Kidney (tissue), 14 donors: ENCODE measurements around the gene PSMD1. TPM values are rescaled to one million over a fixed set of nuclear protein-coding genes. Genes with fewer than 3 reads are reported as not detected.

Experiments used
- DNase-seq, 5 donors: peaks; one replicate each; pipeline ENCODE4 v3.0.0-alpha.2; 2013 to 2020
- FAIRE-seq: peaks from 2 replicates; lab custom pipeline; 2012; peaks lifted over from hg19 to GRCh38; lab: Jason Lieb, UNC
- H3K27ac ChIP-seq, 2 donors: one replicate each; pipeline ENCODE4 v1.7.0; 2013; ENCODE audit warnings: low read depth in 2 of 2, low read length in 2 of 2, inconsistent platforms in 1 of 2
- H3K27me3 ChIP-seq: one replicate; pipeline ENCODE4 v1.7.1; 2013; ENCODE audit warnings: low read length, inconsistent platforms; ENCODE audit not compliant: control insufficient read depth, insufficient read depth
- H3K36me3 ChIP-seq, 3 donors: one replicate each; pipeline versions ENCODE4 v1.7.0 to v1.7.1; 2013; ENCODE audit warnings: low read length in 3 of 3, control low read depth in 1 of 3, inconsistent platforms in 1 of 3; ENCODE audit not compliant: insufficient read depth in 3 of 3, control insufficient read depth in 2 of 3
- H3K4me1 ChIP-seq, 3 donors: one replicate each; pipeline versions ENCODE4 v1.7.0 to v1.7.1; 2013; ENCODE audit warnings: low read length in 3 of 3, inconsistent platforms in 1 of 3, low read depth in 1 of 3; ENCODE audit not compliant: control insufficient read depth in 2 of 3, insufficient read depth in 2 of 3
- H3K4me3 ChIP-seq, 3 donors: one replicate each; pipeline versions ENCODE4 v1.7.0 to v1.8.1; 2013; ENCODE audit warnings: low read length in 3 of 3, control low read depth in 1 of 3, inconsistent platforms in 1 of 3
- H3K9ac ChIP-seq, 3 donors: one replicate each; pipeline versions ENCODE4 v1.7.0 to v1.7.1; 2013; ENCODE audit warnings: low read length in 3 of 3, control low read depth in 1 of 3, inconsistent platforms in 1 of 3
- H3K9me3 ChIP-seq, 3 donors: one replicate each; pipeline versions ENCODE4 v1.7.0 to v1.7.1; 2013; ENCODE audit warnings: low read length in 3 of 3, control low read depth in 1 of 3, inconsistent platforms in 1 of 3; ENCODE audit not compliant: control insufficient read depth in 2 of 3, insufficient read depth in 1 of 3
- CTCF ChIP-seq: IDR thresholded peaks from 3 replicates; pipeline ENCODE4 v1.5.1; 2012; ENCODE audit warnings: mild to moderate bottlenecking, moderate library complexity, borderline replicate concordance; ENCODE audit not compliant: insufficient read depth; ENCODE audit errors: extremely low read depth
- intact Hi-C: fragments of 100-400 bp; cut with DNase I; formaldehyde crosslinking; loops from one replicate; pipeline ENCODE4 v1.11.1; 2022
- polyA plus RNA-seq: library from polyadenylated mRNA; stranded (reverse); fragments of 350-450 nt; fragmentation: Illumina TruSeq; extraction: RNeasy Lipid Tissue Mini Kit (QIAGEN cat#74804); gene quantifications from one replicate; pipeline ENCODE4 v1.2.3, GENCODE V29; 2014; ENCODE audit warnings: low read depth, low replicate concordance; ENCODE audit not compliant: insufficient read depth
- total RNA-seq: library from RNA; stranded (reverse); fragmentation: NEBNext Ultra II Directional; extraction: Animal tissue kit (Norgen Biotek cat#: 25700); gene quantifications from one replicate; pipeline ENCODE4 v1.2.1, GENCODE V29; 2021
- donor health status: control.
- donor health status: control.
- donor health status: control.
- donor health status: control.
- donor health status: control.
- donor health status: DM: yes; HTN: yes; CAD: no.
- donor health status: Normal renal cell carcinoma (clear cell type).

Gene PSMD1
- total and polyA plus RNA-seq, 2 donors from 2014 or later, result 75.6 to 95.4 TPM

GRCh38 chr2:231160701-231161100 is 104.0 kb downstream of the PSMD1 start:
- no peak overlapping the region for H3K27ac ChIP-seq
- H3K9me3 ChIP-seq, result no peaks in the 10 kb centered on the region

GRCh38 chr2:231161252-231161839 is 104.7 kb downstream of the PSMD1 start:
- Histone ChIP-seq H3K9ac (no peak overlapping the region), H3K36me3 (peaks cover 4 to 7% (median 5%) of the 10 kb centered on the region in 3 donors), H3K4me3 (no peak overlapping the region), H3K9me3 (no peaks in the 10 kb centered on the region), H3K4me1 (peaks cover 0 to 2% (median 0%) of the 10 kb centered on the region in 3 donors), H3K27me3 (no peaks in the 10 kb centered on the region), H3K27ac (no peak overlapping the region)
- DNase-seq (no peak), FAIRE-seq (no peak)
- TF ChIP-seq CTCF, result no peak
- intact Hi-C loops, result no loop called here

More at GRCh38 chr2:231160701-231161100, 104.0 kb downstream of the PSMD1 start:
- DNase-seq (no peak), FAIRE-seq (no peak)
- H3K4me1 ChIP-seq, result peaks cover 0 to 2% (median 0%) of the 10 kb centered on the region in 3 donors
- TF ChIP-seq CTCF, result no peak
- H3K4me3 ChIP-seq, result no peak overlapping the region
- no peak overlapping the region for H3K9ac ChIP-seq
- H3K27me3 ChIP-seq, result no peaks in the 10 kb centered on the region
- intact Hi-C loops, result no loop called here
- H3K36me3 ChIP-seq, result peaks cover 0 to 4% (median 2%) of the 10 kb centered on the region in 3 donors

- Histone ChIP-seq H3K36me3 (peaks cover 4 to 12% (median 10%) of the 10 kb centered on the region in 3 donors), H3K27ac (no peak overlapping the region), H3K4me3 (peak overlapping the region in 1 of 3 donors; percentile 7), H3K27me3 (no peaks in the 10 kb centered on the region), H3K9ac (no peak overlapping the region), H3K4me1 (peaks cover 0 to 2% (median 0%) of the 10 kb centered on the region in 3 donors), H3K9me3 (no peaks in the 10 kb centered on the region)
- peak; percentile 61 for FAIRE-seq
- DNase-seq, result peak in 2 of 5 donors; percentile 79 to 84
- intact Hi-C loops, result no loop called here
- TF ChIP-seq CTCF, result no peak
These were observed 105.2 kb downstream of the PSMD1 start for GRCh38 chr2:231161877-231162329.
